ENCODE measurements around the gene KIF17. TPM values are rescaled to one million over a fixed set of nuclear protein-coding genes. Genes with fewer than 3 reads are reported as not detected.

Gene KIF17
- total RNA-seq, 1 experiment from 2014 or later = 5.1 TPM

- DNase-seq = no peak
- H3K18ac ChIP-seq (ENCODE audit: insufficient read length, low read depth, low read length) = no peak overlapping the region
- no peaks in the 10 kb centered on the region for H4K20me1 ChIP-seq (ENCODE audit: control insufficient read depth, insufficient read depth, insufficient read length)
- H2BK15ac ChIP-seq (ENCODE audit: low read depth, low read length) = no peak overlapping the region
- no CpG with 5 or more reads among the region's 1 CpG for WGBS (ENCODE audit: extremely low coverage, insufficient read length, low lambda C conversion rate)
- H3K4me1 ChIP-seq (ENCODE audit: insufficient read depth, low read length) = no peaks in the 10 kb centered on the region
- H3K27ac Mint-ChIP-seq = no peak overlapping the region; a peak in 1 of 7 replicates
- H2AFZ ChIP-seq (ENCODE audit: low read length) = no peak overlapping the region
- H2AK5ac ChIP-seq (ENCODE audit: insufficient read length, low read length) = no peak overlapping the region
- H3K9me3 ChIP-seq (ENCODE audit: control insufficient read depth, low read depth, low read length) = no peaks in the 10 kb centered on the region
- H3K9ac ChIP-seq (ENCODE audit: extremely low read depth, insufficient read length, low read length) = no peak overlapping the region
- no peak overlapping the region for H2BK5ac ChIP-seq (ENCODE audit: insufficient read length, low read length)
- no peak overlapping the region for H4K91ac ChIP-seq (ENCODE audit: insufficient read length, low read depth, low read length)
- no peaks in the 10 kb centered on the region for H3K9me3 Mint-ChIP-seq
- peak; percentile 39; the same call in 2 of the 3 replicates for TF ChIP-seq CTCF (conservative IDR thresholded peaks at IDR 0.05)
- H4K5ac ChIP-seq (ENCODE audit: insufficient read length, low read depth, low read length) = no peak overlapping the region
- peaks cover 6% of the 10 kb centered on the region for H3K27me3 Mint-ChIP-seq (ENCODE audit: low read depth)
- no peak overlapping the region for H4K8ac ChIP-seq (replicated peaks; ENCODE audit: insufficient read length, low read depth, low read length)
- no peaks in the 10 kb centered on the region for H3K79me1 ChIP-seq (ENCODE audit: insufficient read depth, low read depth, low read length, poor library complexity, severe bottlenecking)
- no peak overlapping the region for H3K4ac ChIP-seq (ENCODE audit: low read depth, low read length)
- H3K36me3 Mint-ChIP-seq (ENCODE audit: insufficient read depth in 1 of 3, low read depth in 3 of 3) = peaks cover 3 to 17% (median 5%) of the 10 kb centered on the region in 3 experiments; a peak in 5 of 7 replicates
- no peak overlapping the region for H3K23ac ChIP-seq (ENCODE audit: insufficient read length, low read depth, low read length)
- no peak overlapping the region for H3T11ph ChIP-seq (ENCODE audit: low read length)
- no peaks in the 10 kb centered on the region for H3K27me3 ChIP-seq (ENCODE audit: insufficient read depth, low read length)
- H3K14ac ChIP-seq (ENCODE audit: insufficient read depth, low read length) = no peak overlapping the region
- no peaks in the 10 kb centered on the region for H3K79me2 ChIP-seq (ENCODE audit: insufficient read depth, low read length)
- no peak overlapping the region for H3K56ac ChIP-seq (ENCODE audit: insufficient read length, low read depth, low read length)
- no peak overlapping the region for H3K27ac ChIP-seq (ENCODE audit: insufficient read length, low read depth, low read length)
- no peak overlapping the region for H2BK20ac ChIP-seq (ENCODE audit: low read depth, low read length, poor library complexity, severe bottlenecking)
- H3K23me2 ChIP-seq (ENCODE audit: insufficient read length, low read depth, low read length, poor library complexity, severe bottlenecking) = peaks cover 2% of the 10 kb centered on the region
- H3K4me2 ChIP-seq (ENCODE audit: insufficient read depth, insufficient read length, low read length) = no peak overlapping the region
- H3K4me3 Mint-ChIP-seq = no peak overlapping the region
- no peak overlapping the region for H2BK120ac ChIP-seq (ENCODE audit: low read depth, low read length, poor library complexity, severe bottlenecking)
- peaks cover 0 to 7% of the 10 kb centered on the region in 2 experiments; a peak in 3 of 4 replicates for H3K4me1 Mint-ChIP-seq
- H2BK12ac ChIP-seq (ENCODE audit: insufficient read length, low read depth, low read length) = no peak overlapping the region
Measured at GRCh38 chr1:20702416-20702815, 15.4 kb downstream of the KIF17 start.

Measured in H9 (cell line).